ENCODE data around the gene SH3YL1. TPM values are rescaled to one million over a fixed set of nuclear protein-coding genes. Genes with fewer than 3 reads are reported as not detected.

Gene SH3YL1
- total and polyA plus RNA-seq, 2 of the 4 experiments (the other 2 are of a cell fraction): 18.1 to 21.2 TPM

DNA sequence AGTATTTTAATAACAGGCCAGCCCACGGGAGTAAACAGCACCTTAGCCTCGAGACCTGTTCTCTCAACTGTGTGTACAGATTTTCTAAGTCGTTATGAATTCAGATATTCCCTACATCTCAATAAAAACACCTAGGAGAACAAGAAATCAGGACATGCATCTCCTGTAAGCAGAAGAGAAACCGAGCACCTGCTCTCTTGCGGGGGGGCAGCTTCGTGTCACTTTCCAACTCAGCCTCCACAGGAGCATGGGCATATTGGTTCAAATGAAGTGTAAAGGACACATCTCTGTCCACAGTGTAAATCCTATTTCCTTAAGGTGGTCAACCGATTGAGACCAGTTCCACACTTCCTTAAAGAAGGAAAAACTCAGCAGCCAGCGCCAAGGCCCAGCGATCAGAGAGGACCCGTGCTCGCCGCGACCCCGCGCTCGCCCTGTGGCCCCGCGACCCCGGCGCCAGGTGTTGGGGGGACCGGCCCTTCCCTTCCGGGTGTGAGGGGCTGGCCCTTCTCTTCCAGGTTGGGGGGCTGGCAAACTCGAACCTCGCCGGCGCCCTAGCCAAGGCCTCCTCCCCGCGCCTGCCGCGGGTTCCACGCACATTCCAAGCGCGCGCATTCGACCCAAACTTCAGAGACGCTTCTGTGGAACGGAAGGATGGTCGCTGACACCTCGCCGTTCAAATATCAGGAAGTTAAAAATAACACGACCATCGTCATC, 652 bp downstream of the SH3YL1 start:
- H3K27ac ChIP-seq (ENCODE audit: insufficient read depth, low read length): no peak overlapping the region
- 32% methylated on average over 16 of the region's 42 CpGs; no CpG with 5 or more reads in 1 of the 2 experiments for WGBS, 2 experiments (ENCODE audit: extremely low coverage in 2 of 2, insufficient read length in 1 of 2)
- CTCF ChIA-PET: no interaction called here
- TF ChIP-seq RAD21 (IDR thresholded peaks at IDR 0.05; ENCODE audit: low read length) (no peak), BHLHE40 (IDR thresholded peaks at IDR 0.05; ENCODE audit: low read depth, low read length) (no peak), NFE2L2 (IDR thresholded peaks at IDR 0.05; ENCODE audit: low read depth, low read length) (no peak), POLR2A (IDR thresholded peaks at IDR 0.05; ENCODE audit: low read depth, low read length) (no peak), FOS (IDR thresholded peaks at IDR 0.05; ENCODE audit: low read depth, low read length) (no peak), MAFK (IDR thresholded peaks at IDR 0.05; ENCODE audit: low read depth, low read length) (no peak), MAZ (IDR thresholded peaks at IDR 0.05; ENCODE audit: borderline replicate concordance, low read depth, low read length) (no peak), CHD1 (IDR thresholded peaks at IDR 0.05; ENCODE audit: low read depth, low read length) (no peak), RFX5 (IDR thresholded peaks at IDR 0.05; ENCODE audit: low read depth, low read length) (no peak), CEBPB (IDR thresholded peaks at IDR 0.05; ENCODE audit: low read depth, low read length) (no peak)
- TF ChIP-seq, protein P1, sequence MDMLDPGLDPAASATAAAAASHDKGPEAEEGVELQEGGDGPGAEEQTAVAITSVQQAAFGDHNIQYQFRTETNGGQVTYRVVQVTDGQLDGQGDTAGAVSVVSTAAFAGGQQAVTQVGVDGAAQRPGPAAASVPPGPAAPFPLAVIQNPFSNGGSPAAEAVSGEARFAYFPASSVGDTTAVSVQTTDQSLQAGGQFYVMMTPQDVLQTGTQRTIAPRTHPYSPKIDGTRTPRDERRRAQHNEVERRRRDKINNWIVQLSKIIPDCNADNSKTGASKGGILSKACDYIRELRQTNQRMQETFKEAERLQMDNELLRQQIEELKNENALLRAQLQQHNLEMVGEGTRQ (IDR thresholded peaks at IDR 0.05; ENCODE audit: low read depth, low read length): no peak
- TF ChIP-seq, protein P2, sequence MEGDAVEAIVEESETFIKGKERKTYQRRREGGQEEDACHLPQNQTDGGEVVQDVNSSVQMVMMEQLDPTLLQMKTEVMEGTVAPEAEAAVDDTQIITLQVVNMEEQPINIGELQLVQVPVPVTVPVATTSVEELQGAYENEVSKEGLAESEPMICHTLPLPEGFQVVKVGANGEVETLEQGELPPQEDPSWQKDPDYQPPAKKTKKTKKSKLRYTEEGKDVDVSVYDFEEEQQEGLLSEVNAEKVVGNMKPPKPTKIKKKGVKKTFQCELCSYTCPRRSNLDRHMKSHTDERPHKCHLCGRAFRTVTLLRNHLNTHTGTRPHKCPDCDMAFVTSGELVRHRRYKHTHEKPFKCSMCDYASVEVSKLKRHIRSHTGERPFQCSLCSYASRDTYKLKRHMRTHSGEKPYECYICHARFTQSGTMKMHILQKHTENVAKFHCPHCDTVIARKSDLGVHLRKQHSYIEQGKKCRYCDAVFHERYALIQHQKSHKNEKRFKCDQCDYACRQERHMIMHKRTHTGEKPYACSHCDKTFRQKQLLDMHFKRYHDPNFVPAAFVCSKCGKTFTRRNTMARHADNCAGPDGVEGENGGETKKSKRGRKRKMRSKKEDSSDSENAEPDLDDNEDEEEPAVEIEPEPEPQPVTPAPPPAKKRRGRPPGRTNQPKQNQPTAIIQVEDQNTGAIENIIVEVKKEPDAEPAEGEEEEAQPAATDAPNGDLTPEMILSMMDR (conservative IDR thresholded peaks at IDR 0.05; ENCODE audit: low read depth, low read length): no peak
- no peak overlapping the region for H4K91ac ChIP-seq (ENCODE audit: insufficient read depth, low read depth, low read length)
- POLR2A ChIA-PET (ENCODE audit: unreplicated experiment): no interaction called here
- in situ Hi-C loops (cut with MboI; ENCODE audit: low sequenced_read_pairs): no loop called here
- dilution Hi-C loops (cut with HindIII; ENCODE audit: low sequenced_read_pairs, unreplicated experiment): no loop called here
- no peak overlapping the region for H3K4ac ChIP-seq (ENCODE audit: low read depth, low read length)
- DNase-seq (no peak), ATAC-seq (ENCODE audit: low read depth) (no peak)
- peaks cover 18 to 35% of the 10 kb centered on the region in 2 experiments for H3K79me1 ChIP-seq (ENCODE audit: low read depth in 1 of 2, low read length in 2 of 2)
- H3K14ac ChIP-seq (replicated peaks; ENCODE audit: low read depth, low read length): no peak overlapping the region
- H2BK120ac ChIP-seq (ENCODE audit: low read depth, low read length): no peak overlapping the region
- H2AK5ac ChIP-seq (ENCODE audit: low read depth, low read length): no peak overlapping the region
- H3K9ac ChIP-seq (ENCODE audit: low read depth, low read length): no peak overlapping the region; the same call in 1 of the 2 replicates
- H4K20me1 ChIP-seq (ENCODE audit: insufficient read depth, low read length): peaks cover 16% of the 10 kb centered on the region; the same call in 1 of the 2 replicates
- H2AK9ac ChIP-seq (replicated peaks; ENCODE audit: low read depth, low read length, poor library complexity): peak overlapping the region; percentile 85
- H3K56ac ChIP-seq (ENCODE audit: extremely low read depth, insufficient read depth, low read length): no peak overlapping the region
- H3K27me3 ChIP-seq (ENCODE audit: control insufficient read depth, insufficient read depth, low read length): no peaks in the 10 kb centered on the region
- H3K23ac ChIP-seq (ENCODE audit: low read depth, low read length): peak overlapping the region; percentile 35; the same call in 1 of the 2 replicates
- intact Hi-C loops (cut with micrococcal nuclease): loop anchor here (5.0 kb wide), 1 partner anchor 414 kb away; the partner anchor contains the start of gene TMEM18
- H3K4me3 ChIP-seq (ENCODE audit: insufficient read depth, low read depth, low read length): peak overlapping the region; percentile 98
- no peak overlapping the region for H2BK15ac ChIP-seq (ENCODE audit: low read depth, low read length)
- H3K18ac ChIP-seq (ENCODE audit: low read depth, low read length): no peak overlapping the region
- peaks cover 3% of the 10 kb centered on the region for H3K9me1 ChIP-seq (ENCODE audit: insufficient read depth, low read length)
- H3K36me3 ChIP-seq (ENCODE audit: control insufficient read depth, insufficient read depth, low read length): no peaks in the 10 kb centered on the region; the same call in 1 of the 2 replicates
- BruUV-seq (replicated peaks): no TSS peak
- H3K4me1 ChIP-seq (ENCODE audit: control insufficient read depth, insufficient read depth, low read length): peaks cover 12% of the 10 kb centered on the region
- peak overlapping the region; percentile 89 for H3K4me2 ChIP-seq (ENCODE audit: low read depth, low read length)
- peak overlapping the region; percentile 96 for H2AFZ ChIP-seq (replicated peaks; ENCODE audit: low read length, poor library complexity)
- no peak overlapping the region; the same call in 1 of the 2 replicates for H4K5ac ChIP-seq (ENCODE audit: low read depth, low read length)
- H3K9me3 ChIP-seq (ENCODE audit: control insufficient read depth, insufficient read depth, low read length): no peaks in the 10 kb centered on the region
- no peak overlapping the region for H2BK20ac ChIP-seq (ENCODE audit: low read depth, low read length)
- peak overlapping the region in 1 of 2 experiments; percentile 55; a peak in 1 of 4 replicates for H4K8ac ChIP-seq (ENCODE audit: low read depth in 2 of 2, low read length in 2 of 2)
- H2BK5ac ChIP-seq (ENCODE audit: low read depth, low read length, poor library complexity, severe bottlenecking): no peak overlapping the region

All from IMR-90 (cell line).